Measurements from ENCODE around the gene HMCN2.

Gene HMCN2

GRCh38 chr9:130477564-130477963 lies 212.0 kb downstream of the HMCN2 start:
- no peak for DNase-seq

GRCh38 chr9:130478152-130478551 lies 212.6 kb downstream of the HMCN2 start:
- DNase-seq, result no peak

DNA sequence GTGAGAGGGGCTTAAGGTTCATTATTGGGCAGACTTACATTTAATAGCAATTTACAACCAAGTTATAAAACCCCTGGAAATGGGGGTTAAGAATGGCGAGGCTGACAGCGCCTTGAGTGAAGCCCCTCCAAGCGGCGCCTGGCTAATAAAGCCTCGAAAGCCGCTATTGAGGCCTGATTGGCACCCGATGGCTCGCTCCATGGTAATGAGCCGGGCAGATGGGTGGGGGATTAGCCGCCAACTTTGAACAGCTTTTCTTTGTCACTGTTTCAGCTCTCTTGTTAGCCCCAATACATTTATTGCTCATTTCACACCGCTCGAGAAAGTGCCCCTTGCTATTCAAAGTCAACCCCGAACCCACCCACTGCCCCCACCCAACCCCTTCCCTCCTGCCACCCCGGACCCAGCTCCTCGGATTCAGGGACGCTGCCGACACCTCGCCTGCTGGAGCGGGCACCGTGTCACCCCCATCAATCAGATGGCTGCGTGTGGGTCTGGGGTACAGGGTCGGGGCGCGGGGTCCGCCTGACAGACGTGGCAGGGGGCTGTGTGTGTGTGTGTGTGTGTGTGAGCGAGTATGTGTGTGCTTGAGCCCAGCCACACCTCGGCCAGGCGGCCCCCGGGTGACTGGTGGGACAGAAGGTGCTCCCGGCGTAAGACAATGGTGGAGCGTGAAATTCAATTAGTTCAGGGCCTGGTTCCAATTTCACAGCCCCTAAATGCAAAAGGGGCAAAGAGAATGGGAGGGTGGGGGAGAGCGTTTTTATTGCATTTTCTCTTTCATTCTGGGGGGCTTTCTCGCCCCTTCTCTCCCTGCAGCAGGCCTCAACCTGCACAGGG lies 213.4 kb downstream of the HMCN2 start:
- DNase-seq, result no peak

GRCh38 chr9:130479587-130479986 lies 214.0 kb downstream of the HMCN2 start:
- DNase-seq, result no peak

GRCh38 chr9:130480673-130481072 lies 215.1 kb downstream of the HMCN2 start:
- DNase-seq, result no peak

- no peak for DNase-seq
Measured at GRCh38 chr9:130482463-130482862, 216.9 kb downstream of the HMCN2 start.

- no peak for DNase-seq
Measured at GRCh38 chr9:130483371-130483971, 217.9 kb downstream of the HMCN2 start.
